SK-N-MC (cell line): Measurements from ENCODE around the gene SEMA5A.

Experiments
- EZH2 ChIP-seq: fragments of 200-600 bp; sonication (generic); IDR thresholded peaks from one replicate; pipeline ENCODE4 v1.6.1; 2017; ENCODE audit warnings: antibody characterized with exemption
- FOXP2 ChIP-seq: optimal IDR thresholded peaks from 2 replicates; pipeline ENCODE3; 2011; ENCODE audit warnings: mild to moderate bottlenecking, moderate library complexity; ENCODE audit not compliant: insufficient read depth; ENCODE audit errors: extremely low read length, control extremely low read depth
- POLR2AphosphoS5 ChIP-seq: IDR thresholded peaks from 2 replicates; pipeline ENCODE4 v1.6.1; 2012; ENCODE audit warnings: mild to moderate bottlenecking, low read depth, low read length, borderline replicate concordance

DNA sequence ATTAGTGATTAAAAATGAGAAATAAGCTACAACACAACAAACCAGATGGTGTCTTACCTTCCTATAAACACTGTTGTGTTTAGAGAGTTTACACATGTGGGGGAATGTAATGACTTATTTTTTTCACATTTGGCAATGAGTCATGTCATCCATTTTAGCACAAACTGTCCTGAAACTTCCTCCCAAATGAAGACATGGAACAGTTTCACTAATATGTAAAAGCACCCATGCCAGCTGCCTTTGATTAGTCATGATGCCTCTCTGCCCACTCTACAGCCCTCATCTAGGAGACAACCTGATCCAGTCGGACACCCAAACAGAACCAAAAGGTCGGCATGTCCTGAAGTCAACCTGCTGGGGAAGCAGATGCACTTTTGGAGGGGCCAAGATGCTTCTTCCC is 98.2 kb downstream of the SEMA5A start:
- TF ChIP-seq POLR2AphosphoS5 (no peak), EZH2 (no peak), FOXP2 (no peak)
